PC-9 (cell line): ENCODE data around the gene MYADM.

Source experiments
- CTCF ChIP-seq: fragments of 200-600 bp; sonication (generic); conservative IDR thresholded peaks from 2 replicates; pipeline ENCODE4 v1.6.1; 2017; ENCODE audit warnings: mixed run types, antibody characterized with exemption, mild to moderate bottlenecking, moderate library complexity
- EZH2 ChIP-seq: fragments of 200-600 bp; sonication (generic); IDR thresholded peaks from 2 replicates; pipeline ENCODE4 v1.8.0; 2017; ENCODE audit warnings: antibody characterized with exemption, low read depth

- TF ChIP-seq CTCF (no peak), EZH2 (no peak)
Observed at GRCh38 chr19:53853707-53854106, 14.0 kb upstream of the MYADM start.
